DMS114 treated with DMSO at 0.1 percent for 48 hours (cell line): Measurements from ENCODE around the gene FGFBP2.

Experiments
- DNase-seq: peaks from one replicate; lab custom pipeline; 2025; ENCODE audit not compliant: unreplicated experiment; lab: John Stamatoyannopoulos, UW

The FGFBP2 gene, protein sequence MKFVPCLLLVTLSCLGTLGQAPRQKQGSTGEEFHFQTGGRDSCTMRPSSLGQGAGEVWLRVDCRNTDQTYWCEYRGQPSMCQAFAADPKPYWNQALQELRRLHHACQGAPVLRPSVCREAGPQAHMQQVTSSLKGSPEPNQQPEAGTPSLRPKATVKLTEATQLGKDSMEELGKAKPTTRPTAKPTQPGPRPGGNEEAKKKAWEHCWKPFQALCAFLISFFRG

GRCh38 chr4:15963001-15963451, at the start of gene FGFBP2:
Gene FGFBP2 (minus strand): TSS chr4:15963175. CDS start chr4:15963129, 46 bp downstream.
- peak; percentile 9 for DNase-seq

DNA sequence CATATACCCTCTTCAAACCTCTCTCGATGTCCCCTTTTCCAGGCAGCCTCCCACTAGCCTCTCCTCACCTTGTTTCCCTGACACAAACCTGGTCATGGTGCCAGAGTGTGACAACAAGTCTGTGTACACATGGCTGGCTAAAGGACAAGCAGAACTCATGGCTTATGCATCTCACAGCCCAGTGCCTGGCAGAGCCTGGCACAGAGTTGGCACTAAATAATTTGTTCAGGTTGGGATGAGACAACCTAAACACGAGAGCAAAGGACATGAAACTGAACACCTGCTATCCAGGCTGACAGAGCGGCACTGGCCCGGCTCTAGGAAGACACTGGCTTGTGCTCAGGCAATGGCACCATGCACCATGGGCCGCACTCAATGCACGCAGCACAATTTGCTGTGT, 48.2 kb upstream of the FGFBP2 start:
- DNase-seq: no peak

DNA sequence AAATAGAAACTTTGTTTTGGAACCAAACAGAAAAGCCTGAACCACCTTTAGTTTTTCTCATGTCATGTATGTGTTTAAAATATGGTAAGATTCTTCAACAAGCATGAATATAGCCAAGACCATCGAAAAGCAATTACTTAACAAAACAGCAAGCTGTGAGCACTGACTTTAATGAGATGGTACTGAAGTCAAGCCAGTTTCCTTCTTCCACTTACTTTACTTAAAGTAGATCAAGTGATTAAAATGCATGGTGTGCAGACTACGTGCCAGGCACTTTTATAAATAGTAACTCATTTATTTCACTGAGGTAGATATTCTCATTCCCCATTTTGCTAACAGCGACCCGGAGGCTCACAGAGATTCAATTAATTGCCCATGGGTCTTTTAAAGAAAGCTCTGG, 46.2 kb upstream of the FGFBP2 start:
- DNase-seq: no peak

GRCh38 chr4:16007471-16008095, 44.6 kb upstream of the FGFBP2 start:
- no peak for DNase-seq

DNA sequence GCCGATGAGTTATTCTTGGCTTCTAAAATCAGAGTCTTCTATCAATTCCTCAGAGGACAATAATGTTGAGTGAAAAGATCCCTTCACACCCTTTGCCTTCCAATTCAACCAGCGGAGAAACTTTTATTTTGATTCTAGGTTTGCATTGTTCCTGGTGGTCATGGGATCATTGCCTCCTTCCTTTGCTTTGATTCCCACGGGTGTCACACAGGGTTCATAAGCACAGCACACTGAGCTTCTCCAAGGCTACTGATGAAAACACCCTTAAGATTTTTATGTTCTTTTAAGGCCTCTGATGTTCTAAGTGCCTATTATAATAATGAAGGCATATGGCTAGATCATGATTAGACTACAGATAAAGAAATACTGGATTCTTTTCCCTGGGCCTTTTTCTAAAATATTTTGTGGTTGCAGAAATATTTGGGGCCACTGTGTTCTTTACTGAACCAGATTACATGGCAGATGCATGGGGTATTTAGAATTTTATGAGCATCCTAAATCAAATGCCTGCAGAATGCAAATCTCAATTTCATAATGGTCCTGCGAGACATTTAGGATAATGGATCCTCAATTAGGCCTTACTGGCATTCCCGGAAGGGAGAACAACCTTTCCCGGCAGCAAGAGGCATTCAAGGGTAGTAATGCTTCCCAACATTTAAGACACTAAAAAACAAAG, 43.9 kb upstream of the FGFBP2 start:
- DNase-seq: no peak

DNA sequence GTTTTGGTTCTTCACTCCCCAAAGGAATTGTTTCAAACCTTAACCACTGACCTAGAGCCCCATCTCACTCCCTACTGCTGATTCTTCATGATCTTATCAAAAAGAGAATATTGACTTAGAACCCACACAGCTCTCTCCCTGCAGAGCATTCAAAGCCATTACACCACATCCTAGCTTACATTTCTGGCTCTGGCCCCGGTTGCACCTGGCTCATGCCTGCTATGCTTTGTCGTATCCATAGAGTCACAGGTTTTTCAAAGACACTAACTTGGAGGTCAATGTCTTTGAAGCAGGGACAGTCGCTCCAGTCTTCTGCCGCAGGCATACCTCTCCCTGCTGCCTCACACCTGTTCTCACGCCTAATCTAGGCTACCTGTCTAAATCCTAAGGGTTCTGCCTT, 42.7 kb upstream of the FGFBP2 start:
- no peak for DNase-seq

DNA sequence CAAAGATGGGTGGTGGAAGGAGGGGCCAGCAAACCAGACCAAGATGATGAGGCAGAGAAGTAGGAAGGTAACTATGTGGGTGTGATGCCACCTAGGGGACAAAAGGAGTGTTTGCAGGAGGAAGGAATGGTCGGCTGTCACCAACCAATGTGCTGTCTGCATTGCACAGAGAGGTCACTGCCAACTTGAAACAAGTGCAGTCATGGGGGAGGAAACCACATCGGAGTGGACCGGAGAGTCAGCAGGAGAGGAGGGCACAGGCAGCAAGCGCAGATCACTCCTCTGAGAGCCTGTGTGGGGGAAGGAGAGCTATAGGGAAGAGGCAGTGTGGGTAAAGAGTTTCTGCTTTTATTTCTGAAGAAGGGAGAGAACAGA, 38.5 kb upstream of the FGFBP2 start:
- peak; percentile 56 for DNase-seq

DNA sequence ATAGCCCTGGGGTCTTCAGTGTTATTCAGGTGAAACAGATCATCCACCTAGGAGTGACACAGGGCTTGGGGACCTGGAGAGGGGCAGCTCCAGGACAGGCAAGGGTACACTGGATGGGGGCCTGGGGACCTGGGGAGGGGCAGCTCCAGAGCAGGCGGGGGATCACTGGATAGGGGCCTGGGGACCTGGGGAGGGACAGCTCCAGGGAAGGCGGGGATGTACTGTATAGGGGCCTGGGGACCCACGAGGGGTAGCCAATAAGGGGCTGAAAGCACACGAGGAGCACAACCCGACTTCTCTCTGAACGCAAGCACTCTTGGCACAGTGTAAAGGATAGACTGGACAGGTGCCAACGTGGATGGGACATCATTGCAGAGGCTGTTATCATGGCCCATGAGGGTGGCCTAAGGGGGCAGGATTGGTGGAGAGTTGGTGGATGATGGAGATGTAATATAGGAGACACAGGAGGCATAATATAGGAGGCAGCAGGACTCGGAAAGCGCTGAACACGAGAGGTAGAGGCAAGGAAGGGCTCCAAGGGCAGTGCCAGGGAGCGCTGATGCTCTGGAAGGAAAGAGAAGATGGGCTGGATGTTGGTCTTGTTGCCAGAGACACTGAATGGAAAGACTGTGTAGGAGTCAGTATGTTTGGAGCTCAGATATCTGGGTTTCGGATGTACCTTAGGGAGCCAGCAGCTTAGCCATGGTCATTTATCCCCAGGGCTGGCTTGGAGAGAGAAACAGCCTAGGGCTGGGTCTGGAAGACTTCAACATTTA, 37.9 kb upstream of the FGFBP2 start:
- DNase-seq: no peak

DNA sequence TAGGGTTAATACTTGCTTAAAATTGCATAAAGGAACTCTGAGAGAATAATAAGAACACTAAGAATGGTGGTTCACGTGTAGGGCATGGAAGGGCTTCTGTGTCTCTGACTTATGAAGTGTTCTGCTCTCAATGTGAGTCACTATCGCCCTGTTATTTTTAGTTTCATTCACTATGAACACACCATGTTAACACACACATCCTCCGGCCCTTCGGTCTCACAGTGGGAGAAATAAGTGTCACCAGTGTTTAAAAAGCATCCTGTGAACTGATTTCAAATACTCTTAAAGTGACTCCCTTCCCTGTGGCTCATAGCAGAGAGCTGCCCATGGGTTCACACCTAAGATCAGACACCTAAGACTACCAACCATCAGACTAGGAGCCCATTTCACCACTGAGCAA, 33.8 kb upstream of the FGFBP2 start:
- DNase-seq: no peak

- DNase-seq: no peak
Measured at GRCh38 chr4:15995826-15996225, 32.9 kb upstream of the FGFBP2 start.

- DNase-seq: no peak
Measured at GRCh38 chr4:15992167-15992485, 29.2 kb upstream of the FGFBP2 start.

GRCh38 chr4:15990570-15991285, 27.8 kb upstream of the FGFBP2 start:
- DNase-seq: no peak

DNA sequence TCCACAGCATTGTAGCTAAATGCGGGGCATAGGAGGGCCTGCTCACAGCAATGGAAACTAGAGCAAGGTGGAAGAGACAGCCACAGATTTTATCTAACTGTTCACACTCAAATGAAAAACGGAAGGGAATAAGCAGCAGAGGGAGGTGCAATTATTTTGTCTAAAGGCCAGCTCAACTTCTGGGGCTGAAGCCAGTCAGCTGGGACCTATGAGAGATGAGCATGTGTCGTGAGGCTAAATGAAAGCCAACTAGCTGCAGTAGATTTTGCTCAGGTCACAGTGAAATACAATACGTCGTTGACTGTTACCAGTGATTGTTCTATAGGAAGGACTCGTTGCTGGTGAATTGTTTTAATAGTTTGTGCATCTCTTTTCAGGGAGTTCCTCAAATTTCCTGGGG, 26.4 kb upstream of the FGFBP2 start:
- DNase-seq: no peak

DNA sequence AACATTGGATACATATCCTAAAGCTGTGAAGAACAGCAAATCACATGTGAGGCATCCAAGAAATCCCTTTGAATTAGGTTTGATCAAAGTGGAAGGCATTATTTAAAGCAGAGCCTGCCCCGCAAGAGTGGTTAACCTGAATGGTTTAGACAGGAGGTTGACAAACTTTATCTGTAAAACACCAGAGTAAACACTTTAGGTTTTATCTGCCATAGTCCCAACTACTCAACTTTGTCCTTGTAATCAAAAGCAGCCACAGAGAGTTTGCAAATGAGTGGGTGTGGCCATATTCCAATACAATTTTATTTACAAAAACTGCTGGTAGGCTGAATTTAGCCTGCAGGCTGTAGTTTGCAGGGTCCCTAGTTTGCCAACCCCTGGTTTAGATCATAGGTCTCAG, 25.2 kb upstream of the FGFBP2 start:
- no peak for DNase-seq

GRCh38 chr4:15986907-15987306, 23.9 kb upstream of the FGFBP2 start:
- DNase-seq: no peak

GRCh38 chr4:15983610-15984009, 20.6 kb upstream of the FGFBP2 start:
- no peak for DNase-seq

DNA sequence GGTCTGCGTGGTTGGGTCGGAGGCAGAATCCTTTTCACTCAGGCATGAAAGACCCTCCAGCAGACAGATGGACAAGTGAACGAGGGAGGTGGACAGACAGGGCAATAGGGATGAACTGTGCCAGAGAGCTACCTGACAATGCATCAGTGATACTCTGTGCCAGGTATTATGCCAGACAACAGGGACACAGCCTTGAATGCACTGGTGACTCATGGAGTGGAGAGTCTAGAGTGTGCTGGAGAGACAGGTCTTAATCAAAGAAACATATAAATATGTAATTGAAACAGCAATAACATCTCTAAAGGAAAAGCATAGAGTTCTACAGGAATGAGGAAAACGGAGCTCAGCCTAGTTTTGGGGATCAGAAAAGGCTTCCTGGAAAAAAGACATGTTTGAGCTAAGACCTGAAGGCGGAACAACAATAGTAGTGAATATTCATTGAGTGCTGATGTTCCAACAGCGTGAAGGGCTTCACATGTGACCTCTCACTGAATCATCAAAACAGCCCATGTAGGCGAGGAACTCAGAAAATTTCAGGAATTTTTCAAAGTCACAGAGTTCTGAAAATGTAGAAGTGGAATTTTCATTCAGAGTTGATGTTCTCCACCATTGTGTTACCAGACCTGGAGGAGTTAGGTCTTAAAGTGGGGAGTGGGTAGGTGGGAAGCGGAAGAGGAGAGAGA, 20.0 kb upstream of the FGFBP2 start:
- DNase-seq: no peak

GRCh38 chr4:15976456-15977447, 13.8 kb upstream of the FGFBP2 start:
- no peak for DNase-seq

DNA sequence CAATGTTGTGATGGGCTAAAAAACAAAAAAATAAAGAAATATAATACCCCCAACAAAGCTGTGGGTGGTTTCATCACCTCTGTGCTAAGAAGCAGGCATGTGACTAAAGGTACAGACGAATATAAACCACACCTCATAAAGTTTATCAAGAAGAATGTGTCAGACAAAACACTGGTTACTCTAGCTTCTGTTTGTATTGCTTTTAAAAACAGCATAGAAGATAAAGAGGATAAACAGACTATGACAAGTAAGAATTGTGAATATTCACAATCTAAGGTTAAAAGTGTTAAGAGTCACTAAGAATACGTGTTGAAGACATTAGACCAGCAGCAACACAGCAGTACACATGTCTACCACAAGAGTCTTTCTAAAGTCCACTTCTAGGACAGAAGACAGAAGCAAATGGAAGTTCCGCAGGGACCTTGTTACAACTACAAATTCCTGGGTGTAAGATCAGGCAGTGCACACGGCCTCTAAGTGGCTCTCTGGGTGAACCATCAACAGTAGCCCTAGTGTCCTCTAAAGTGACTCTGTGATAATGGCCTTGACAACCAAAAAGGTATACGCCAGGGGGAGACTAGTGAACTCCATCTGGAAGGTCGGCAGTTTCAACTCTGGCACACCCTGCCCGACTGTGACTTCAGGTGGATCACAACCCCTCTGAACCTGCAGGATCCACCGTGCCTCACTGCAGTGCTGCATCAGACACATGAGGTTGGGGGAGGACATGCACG, 8.3 kb upstream of the FGFBP2 start:
- DNase-seq: no peak
